ENCODE data around the gene FBXO39. TPM values are rescaled to one million over a fixed set of nuclear protein-coding genes. Genes with fewer than 3 reads are reported as not detected.
A peak's percentile ranks its signal among the peaks of the same experiment; 100 is the strongest.

The FBXO39 gene
- total RNA-seq, 6 experiments from 2014 or later, result not detected

- no peaks in the 10 kb centered on the region for H3K4me1 Mint-ChIP-seq (ENCODE audit: low read depth)
- no peak overlapping the region for H3K27ac Mint-ChIP-seq
Observed at GRCh38 chr17:6780001-6780400, 4.0 kb downstream of the FBXO39 start.

GRCh38 chr17:6780886-6781285 lies 4.9 kb downstream of the FBXO39 start:
- Mint-ChIP-seq H3K27ac (no peak overlapping the region), H3K4me1 (ENCODE audit: low read depth) (peaks cover under 1% of the 10 kb centered on the region), H3K4me3 (no peak overlapping the region), H3K36me3 (ENCODE audit: low read depth) (no peaks in the 10 kb centered on the region), H3K9me3 (peaks cover 5% of the 10 kb centered on the region; the same call in 1 of the 2 replicates), H3K27me3 (ENCODE audit: insufficient read depth) (peaks cover 38% of the 10 kb centered on the region)
- no peak for TF ChIP-seq CTCF (IDR thresholded peaks at IDR 0.05)
- no peak for DNase-seq

More at GRCh38 chr17:6780001-6780400, 4.0 kb downstream of the FBXO39 start:
- DNase-seq, result no peak
- no peak overlapping the region for H3K4me3 Mint-ChIP-seq
- peaks cover 7% of the 10 kb centered on the region; the same call in 1 of the 2 replicates for H3K9me3 Mint-ChIP-seq
- H3K27me3 Mint-ChIP-seq (ENCODE audit: insufficient read depth), result peaks cover 43% of the 10 kb centered on the region
- TF ChIP-seq CTCF (IDR thresholded peaks at IDR 0.05), result no peak
- no peaks in the 10 kb centered on the region; the same call in 1 of the 2 replicates for H3K36me3 Mint-ChIP-seq (ENCODE audit: low read depth)

DNA sequence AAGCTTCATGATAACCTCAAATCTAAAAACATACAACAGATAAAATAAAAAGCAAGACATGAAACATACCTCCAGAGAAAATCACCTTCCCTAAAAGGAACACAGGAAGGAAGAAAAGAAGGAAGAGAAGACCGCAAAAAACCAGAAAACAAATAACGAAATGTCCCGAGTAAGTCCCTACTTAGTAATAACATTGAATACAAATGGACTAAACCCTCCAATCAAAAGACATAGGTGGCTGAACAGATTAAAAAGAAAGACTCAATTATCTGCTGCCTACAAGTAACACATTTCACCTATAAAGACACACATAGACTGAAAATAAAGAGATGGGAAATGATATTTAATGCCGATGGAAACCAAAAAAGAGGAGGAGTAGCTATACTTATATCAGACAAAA lies 6.2 kb downstream of the FBXO39 start:
- no peak overlapping the region for H3K27ac Mint-ChIP-seq
- DNase-seq, result no peak
- peaks cover 3% of the 10 kb centered on the region; the same call in 1 of the 2 replicates for H3K9me3 Mint-ChIP-seq
- peaks cover 32% of the 10 kb centered on the region for H3K27me3 Mint-ChIP-seq (ENCODE audit: insufficient read depth)
- no peak overlapping the region for H3K4me3 Mint-ChIP-seq
- peaks cover 14% of the 10 kb centered on the region for H3K4me1 Mint-ChIP-seq (ENCODE audit: low read depth)
- no peak for TF ChIP-seq CTCF (IDR thresholded peaks at IDR 0.05)
- no peaks in the 10 kb centered on the region for H3K36me3 Mint-ChIP-seq (ENCODE audit: low read depth)

DNA sequence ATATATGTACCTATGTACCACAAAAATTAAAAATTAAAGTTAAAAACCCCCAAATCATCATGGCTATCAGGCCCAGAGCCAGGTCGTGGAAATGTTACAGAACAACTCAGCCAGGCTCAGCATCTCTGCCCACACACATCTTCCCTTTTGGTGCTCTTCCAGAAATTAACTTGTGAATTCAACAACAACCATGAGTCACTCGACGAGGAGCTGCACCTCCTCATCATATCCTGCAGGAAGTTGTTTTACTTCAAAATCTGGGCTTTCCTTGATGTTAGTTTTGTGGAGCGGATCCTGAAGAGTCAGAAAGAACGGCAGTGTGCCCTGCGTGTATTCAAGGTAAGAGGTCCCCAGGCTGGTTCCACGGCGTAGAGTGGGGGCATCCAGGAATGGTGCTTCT lies 10.6 kb downstream of the FBXO39 start:
- peak; percentile 60 for DNase-seq

GRCh38 chr17:6787081-6787693 lies 11.2 kb downstream of the FBXO39 start:
- no peak for DNase-seq
- Mint-ChIP-seq H3K27me3 (ENCODE audit: insufficient read depth) (peaks cover 25% of the 10 kb centered on the region), H3K9me3 (no peaks in the 10 kb centered on the region), H3K4me3 (peak overlapping the region; percentile 15; the same call in 1 of the 2 replicates), H3K27ac (peak overlapping the region; percentile 3; the same call in 1 of the 2 replicates), H3K36me3 (ENCODE audit: low read depth) (no peaks in the 10 kb centered on the region), H3K4me1 (ENCODE audit: low read depth) (peaks cover 19% of the 10 kb centered on the region)
- no peak for TF ChIP-seq CTCF (IDR thresholded peaks at IDR 0.05)

More for the DNA sequence above, 10.6 kb downstream of the FBXO39 start:
- H3K4me3 Mint-ChIP-seq, result peak overlapping the region; percentile 15; the same call in 1 of the 2 replicates
- H3K4me1 Mint-ChIP-seq (ENCODE audit: low read depth), result peaks cover 19% of the 10 kb centered on the region
- peak; percentile 17; the same call in 1 of the 2 replicates for TF ChIP-seq CTCF (IDR thresholded peaks at IDR 0.05)
- peak overlapping the region; percentile 3; the same call in 1 of the 2 replicates for H3K27ac Mint-ChIP-seq
- H3K27me3 Mint-ChIP-seq (ENCODE audit: insufficient read depth), result peaks cover 26% of the 10 kb centered on the region
- H3K9me3 Mint-ChIP-seq, result no peaks in the 10 kb centered on the region
- no peaks in the 10 kb centered on the region for H3K36me3 Mint-ChIP-seq (ENCODE audit: low read depth)

Data from HFFc6 (cell line).